ELR (cell line): ENCODE results near the gene ME1.
"Not testable (repeated sequence)": the region's sequence is repeated elsewhere in the genome, so short reads cannot be mapped to it uniquely, and the experiment has no call there.

ENCODE experiments used
- DNase-seq: peaks from one replicate; pipeline ENCODE4 v3.0.0-alpha.2; 2015; ENCODE audit warnings: low read depth

The ME1 gene

DNA sequence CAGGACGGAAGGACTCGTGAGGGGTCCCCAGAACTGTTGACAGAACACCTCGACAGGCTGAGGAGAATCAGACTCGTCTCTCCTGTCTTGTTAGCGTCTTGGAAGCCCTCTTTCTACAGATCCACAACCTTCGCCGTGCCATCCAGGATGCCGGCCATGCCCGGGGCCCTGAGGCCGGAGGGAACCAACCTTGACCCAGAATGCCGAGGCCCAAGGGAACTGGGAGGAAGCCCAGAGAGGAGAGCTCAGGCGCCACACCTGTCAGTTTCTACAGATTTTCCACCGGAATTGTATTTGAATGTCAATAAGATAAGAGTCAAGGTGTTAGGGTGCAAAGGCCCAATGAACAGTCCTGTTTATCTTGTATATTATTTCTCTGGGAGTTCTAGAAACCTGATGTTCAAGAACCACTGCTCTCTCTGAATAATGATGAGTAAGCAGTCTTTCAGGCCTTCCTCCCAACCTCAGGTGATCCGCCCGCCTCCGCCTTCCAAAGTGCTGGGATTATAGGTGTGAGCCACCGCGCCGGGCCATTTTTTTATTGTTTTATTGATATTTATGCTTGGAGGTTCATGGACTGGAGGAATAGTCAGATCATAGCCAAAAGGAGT lies 799 bp upstream of the ME1 start:
- DNase-seq: no peak

DNA sequence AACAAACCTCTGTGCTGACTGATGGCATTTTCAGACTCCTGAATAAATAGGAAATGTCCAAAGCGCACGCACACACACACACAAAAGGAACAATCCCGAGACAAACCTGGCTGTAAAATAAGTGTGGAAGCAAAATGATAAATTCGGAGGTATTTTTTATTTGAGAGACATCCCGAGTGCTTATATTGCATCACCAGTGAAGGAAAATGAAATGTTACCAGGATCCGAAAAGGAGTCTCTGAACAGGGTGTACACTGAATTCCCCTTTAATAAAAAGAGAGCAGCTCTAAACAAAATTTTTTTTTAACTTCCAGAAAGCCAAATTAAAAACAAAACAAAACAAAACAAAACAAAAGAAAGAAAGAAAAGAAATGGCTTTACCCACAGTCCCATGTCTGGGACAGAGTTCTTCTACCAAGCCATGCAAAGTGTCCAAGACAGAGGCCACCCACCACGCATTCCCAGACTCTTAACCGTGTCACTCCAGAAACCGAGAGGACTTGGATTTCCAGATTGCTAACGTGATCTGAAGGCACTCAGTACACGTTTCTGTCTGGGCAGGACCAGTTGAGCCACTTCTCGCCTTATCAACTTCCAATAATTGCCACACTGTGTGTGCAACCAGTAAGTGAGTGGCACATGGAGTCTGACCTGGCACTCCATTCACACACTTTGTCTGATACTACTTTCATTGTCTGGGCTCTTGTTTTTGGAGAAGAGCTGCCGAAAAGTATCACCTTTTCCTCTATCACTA lies 817 bp downstream of the ME1 start:
- DNase-seq: peak; percentile 61

DNA sequence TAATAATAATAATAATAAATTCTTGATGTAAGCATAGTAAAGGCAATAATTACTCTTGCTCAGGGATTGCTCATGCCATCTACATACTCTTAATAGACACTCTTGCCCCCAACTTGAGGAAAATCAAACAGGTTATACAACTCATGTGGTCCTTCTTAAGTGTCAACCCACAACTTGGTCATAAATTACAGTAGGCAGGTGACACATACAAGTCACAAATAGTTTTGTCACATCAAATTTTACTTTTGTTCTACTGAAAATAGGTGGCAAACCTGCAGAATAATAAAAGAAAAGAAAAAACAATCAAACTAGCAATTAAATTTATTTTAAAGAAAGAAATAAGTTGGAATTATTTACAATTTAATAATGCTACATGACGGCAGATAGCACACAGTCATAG lies 1.6 kb downstream of the ME1 start:
- no peak for DNase-seq

DNA sequence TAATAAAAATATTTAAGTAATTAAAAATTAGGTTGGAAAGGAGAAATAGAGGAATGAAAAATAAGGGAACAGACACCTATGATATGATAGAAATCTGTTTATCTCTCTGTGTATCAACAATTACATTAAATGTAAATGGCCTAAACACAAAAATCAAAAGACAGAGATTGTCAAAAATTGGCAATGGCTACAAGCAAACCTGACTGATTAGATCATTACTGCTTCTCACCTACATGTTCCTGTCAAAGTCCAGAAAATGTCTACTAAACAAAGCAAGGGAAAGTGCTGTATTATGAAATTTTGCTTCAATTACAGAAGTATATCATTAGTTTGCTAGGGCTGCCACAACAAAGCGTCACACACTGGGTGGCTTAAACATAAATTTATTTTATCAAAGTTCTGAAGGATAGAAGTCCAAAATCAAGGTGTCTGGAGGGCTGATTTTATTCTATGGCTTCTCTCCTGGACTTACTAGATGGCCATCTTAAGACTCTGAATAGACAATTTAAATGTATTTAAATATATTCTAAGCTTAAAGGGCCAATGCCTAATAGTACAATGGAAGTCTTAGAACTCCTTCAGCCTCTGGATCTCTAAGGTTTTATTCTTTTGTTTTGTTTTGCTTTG lies 6.3 kb downstream of the ME1 start:
- no peak for DNase-seq

DNA sequence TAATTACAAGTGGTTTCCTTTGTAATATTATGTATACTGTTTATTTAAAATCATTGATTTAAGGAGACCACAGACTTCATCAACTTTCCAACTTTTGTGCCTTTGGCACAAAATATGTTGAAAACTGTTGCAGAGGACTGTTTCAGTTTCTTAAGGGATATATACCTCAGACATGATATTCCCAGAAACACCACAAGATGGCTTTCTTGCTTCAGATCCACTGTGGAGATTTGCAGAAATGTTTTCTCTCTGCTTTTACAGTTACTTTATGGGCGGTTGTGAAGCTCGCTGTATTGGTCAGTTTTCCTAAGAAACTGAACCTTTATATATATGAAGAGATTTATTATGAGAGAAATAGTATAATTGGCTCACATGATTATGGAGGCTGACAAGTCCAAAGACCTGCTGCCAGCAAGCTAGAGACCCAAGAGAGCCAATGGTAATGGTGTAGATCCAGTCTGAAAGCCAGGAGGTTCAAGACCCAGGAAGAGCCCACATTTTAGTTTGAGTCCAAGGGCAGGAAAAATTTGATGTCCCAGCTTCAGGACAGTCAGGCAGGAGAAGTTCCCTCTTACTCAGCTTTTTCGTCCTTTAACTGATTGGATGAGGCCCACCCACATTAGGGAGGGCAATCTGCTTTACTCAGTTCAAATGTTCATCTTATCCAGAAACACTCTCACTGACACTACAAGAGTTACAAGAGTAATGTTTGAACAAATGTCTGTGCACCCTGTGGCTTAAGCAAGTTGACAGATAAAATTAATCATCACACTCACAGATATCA lies 12.8 kb downstream of the ME1 start:
- peak; percentile 71 for DNase-seq

DNA sequence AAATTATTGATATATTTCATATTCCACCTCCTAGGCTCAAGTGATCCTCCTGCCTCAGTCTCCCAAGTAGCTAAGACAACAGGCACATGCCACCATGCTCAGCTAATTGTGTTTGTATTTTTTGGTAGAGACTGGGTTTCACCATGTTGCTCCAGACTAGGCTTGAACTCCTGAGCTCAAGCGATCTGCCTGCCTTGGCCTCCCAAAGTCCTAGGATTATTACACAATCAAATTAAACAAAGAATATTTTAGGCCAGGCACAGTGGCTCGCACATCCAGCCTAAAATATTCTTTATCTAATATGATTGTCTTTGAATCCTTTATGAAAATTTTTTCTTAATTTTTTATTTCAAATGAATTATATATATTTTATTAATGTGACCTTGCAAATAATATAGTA lies 17.8 kb downstream of the ME1 start:
- DNase-seq: no peak

DNA sequence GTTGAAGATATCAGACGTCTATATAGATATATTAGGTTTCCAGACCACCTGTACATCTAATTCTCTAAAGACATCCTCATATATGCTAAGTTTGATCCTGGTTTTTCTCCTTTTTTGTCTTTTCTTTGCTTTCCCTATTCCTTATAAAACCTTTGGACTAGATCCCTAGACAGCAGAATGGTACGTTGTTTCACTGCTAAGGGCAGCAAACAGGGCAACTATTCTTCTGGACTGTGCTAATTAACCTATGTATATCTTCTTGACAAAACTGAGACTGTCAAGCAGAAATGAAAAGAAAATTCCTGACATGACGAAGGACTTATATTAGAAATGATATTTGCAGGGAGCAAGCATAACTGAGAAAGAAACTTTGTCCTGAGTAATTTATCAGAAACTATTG lies 19.1 kb downstream of the ME1 start:
- DNase-seq: no peak

DNA sequence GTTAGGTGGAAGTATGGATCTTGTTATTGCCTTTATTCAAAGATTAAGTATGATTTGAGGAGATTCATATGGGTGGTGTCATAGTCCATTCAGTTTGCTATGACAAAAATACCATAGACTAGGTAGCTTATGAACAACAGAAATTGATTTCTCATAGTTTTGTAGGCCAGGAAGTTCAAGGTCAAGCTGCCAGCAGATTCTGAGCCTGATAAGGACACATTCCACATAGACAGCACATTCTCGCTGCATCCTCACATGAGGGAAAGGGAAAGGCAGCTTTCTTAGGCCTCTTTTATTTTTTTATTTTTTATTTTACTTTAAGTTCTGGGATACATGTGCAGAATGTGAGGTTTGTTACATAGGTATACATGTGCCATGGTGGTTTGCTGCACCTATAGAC lies 27.7 kb downstream of the ME1 start:
- peak; percentile 25 for DNase-seq

DNA sequence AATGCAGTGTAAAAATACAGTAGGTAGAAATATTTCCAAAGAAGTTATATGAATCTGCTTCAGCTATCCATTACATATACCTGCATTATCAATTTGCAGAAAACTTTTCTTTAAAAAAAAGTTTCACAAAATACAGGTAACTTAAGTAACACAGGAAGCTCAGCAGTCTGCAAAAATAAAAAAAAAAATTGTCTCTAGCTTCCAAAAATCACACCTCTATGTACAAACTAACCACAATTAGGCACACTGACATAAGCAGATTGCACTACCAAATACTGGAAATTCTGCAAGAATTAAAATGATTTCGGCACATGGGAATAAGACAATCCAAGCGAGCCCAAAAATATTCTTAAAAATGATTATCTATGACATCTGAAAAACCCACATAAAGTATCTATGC lies 41.2 kb downstream of the ME1 start:
- no peak for DNase-seq

DNA sequence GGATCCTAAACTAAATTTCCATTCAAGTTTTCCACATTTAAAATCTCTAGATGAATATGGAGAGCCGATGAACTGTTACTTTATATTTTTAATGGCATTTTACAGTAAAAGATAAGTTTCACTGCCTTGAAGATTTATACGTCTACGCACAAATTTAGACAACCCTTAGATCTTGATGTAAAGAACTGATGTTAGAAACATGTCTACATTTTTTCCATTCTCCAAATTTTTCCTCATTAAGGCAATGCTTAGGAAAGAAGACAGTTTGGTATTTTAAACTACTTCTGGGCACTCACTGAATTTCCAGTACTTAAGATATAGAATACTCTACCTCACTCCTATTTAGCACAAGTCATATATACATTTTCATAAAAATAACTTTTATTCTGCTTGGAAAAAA lies 45.4 kb downstream of the ME1 start:
- no peak for DNase-seq

DNA sequence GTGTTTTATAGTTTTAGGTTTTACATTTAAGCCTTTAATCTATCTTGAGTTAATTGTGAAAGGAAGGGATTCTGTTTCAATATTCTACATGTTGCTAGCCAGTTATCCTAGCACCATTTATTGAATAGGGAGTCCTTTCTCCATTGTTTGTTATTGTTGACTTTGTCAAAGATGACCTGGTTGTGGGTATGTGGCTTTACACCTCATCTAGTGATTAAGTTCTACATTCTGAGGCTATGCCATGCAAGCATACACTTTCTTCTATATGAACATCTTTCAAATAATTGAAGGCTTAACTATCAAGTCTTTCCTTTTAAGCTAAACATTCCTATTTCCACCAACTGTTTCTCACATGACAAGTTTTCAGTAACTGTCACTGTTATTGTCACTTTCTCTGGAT lies 46.1 kb downstream of the ME1 start:
- no peak for DNase-seq

DNA sequence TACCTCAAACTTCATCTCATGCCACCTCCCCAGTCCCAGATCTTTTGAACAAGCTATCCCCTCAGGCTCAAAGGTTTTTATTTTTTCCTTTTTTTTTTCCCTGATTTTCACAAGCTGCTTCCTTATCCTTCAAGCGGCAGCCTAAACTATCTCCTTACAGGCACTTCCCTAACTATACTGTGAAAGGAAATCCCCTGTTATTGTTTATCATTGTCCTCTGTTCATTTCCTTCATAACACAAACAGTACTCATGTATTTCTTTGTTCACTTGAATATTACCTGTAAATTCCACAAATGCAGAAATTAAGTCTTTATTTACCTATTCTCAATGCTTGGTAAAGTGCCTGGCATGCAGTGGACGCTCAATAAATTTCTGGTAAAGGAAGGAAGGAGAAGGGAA lies 48.9 kb downstream of the ME1 start:
- DNase-seq: no peak

DNA sequence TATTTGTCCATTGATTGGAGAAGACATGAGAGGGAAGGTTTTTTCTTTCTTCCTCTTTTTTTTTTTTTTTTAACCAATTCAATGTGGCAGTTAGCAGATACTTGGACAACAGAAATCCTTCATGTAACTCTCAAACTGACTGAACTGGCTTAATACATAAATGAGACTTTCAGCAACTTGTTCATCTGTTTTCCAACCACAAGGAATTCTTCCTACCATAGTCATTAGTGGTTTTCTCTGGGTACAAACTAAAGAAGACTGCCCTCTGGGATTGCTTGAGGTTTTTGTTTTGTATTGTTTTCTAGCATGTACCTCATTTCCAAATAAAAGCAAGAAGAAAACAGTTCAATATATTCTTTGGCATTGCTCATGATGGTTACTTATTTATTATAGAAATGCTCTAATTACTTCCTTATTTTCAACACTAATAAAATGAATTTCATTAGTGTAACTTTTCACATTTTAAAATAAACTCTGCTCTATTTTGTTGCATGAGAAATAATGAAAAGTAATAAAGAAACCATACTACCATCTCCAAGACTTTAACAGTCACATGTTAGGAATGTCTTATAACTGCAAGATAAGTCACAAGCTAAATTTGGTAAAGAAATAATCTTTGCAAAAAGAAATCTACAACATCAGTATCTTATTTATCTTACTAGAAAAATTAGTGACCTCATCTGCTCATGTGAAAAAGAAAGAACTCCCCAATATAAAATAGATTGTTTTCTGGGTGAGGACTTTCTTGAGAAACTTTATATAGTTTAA lies 52.0 kb downstream of the ME1 start:
- peak; percentile 74 for DNase-seq

DNA sequence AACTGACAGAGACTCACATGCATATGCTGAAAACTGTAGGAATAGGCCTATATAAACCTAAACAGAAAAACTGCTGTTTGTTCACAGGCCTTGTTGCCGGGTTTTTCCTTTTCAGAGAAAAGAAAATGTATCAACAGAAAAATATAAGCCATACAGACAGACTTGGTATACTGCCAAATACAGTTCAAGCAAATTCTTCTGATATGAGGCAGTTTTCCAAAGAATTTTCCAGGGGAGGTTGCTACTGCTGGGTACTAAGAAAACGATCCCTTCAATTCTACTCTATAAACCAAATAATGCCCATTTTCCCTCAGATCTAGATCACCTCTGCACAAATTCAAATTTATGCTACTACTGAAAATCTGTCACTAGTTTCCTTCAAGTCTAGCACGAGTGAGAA lies 59.4 kb downstream of the ME1 start:
- peak; percentile 19 for DNase-seq

DNA sequence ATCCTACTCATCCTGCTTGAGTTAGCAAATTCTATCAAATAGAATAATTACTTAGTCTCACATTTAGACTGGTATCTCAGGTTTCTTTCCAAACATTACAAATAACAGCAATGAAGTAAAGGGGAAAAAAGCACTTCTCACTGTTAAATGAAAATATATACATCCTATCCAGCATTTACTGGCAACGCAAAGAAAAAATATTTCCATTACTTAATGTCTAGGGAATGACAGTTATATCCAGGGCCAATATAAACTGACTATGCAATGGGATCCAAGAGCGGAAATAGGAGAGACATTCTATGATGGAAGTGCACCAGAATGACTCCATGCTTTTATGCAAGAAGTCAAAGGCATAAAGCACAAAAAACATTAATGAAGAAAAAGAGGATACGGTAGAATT lies 60.3 kb downstream of the ME1 start:
- no peak for DNase-seq

DNA sequence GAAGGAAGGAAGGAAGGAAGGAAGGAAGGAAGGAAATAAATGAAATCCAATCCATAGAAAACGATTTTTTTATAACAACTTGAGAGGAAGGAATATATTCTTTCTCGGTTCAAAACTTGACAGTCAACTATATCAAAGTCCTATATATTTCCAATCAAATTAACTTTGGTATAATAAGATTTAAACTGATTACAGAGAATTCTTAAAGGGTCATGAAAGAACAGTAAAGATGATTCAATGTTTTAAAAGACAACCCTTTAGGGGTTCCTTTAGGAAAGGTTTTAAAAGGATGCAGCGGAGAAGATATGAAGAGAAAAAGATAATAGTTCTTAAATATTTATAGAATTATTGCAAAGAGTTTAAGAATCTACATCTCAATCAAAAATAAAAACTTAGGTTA lies 61.2 kb downstream of the ME1 start:
- no peak for DNase-seq

DNA sequence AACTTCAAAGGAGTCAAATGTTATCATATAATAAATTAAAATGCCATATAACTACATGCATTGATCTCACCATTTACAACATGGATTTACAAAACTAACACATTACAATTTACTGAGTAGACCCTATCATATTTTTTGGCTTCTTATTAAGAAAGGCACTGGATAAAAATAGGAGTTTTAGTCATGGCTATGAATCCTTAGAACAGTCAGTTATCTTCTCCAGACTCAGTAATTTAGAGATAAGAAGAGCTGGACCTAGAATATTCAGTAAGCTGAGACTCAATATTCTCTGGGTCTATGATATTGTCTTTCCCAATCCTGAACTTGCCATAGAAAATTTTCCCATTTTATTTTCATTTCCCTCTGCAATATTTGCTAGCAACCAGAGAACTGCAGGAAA lies 62.3 kb downstream of the ME1 start:
- DNase-seq: no peak

DNA sequence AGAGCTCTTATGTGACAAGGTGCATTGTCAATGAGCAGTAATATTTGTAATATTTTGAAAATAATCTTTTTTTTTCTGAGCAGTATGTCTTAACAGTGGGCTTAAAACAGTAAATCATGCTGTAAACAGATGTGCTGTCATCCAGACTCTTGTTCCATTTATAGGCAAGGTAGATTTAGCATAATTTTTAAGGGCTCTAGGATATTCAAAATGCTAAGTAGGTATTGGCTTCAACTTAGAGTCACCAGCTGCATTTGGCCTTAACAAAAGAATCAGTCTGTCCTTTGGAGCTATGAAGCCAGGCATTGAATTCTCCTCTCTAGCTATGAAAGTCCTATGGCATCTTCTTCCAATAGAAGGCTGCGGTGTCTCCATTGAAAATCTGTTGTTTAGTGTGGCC lies 63.7 kb downstream of the ME1 start:
- no peak for DNase-seq

DNA sequence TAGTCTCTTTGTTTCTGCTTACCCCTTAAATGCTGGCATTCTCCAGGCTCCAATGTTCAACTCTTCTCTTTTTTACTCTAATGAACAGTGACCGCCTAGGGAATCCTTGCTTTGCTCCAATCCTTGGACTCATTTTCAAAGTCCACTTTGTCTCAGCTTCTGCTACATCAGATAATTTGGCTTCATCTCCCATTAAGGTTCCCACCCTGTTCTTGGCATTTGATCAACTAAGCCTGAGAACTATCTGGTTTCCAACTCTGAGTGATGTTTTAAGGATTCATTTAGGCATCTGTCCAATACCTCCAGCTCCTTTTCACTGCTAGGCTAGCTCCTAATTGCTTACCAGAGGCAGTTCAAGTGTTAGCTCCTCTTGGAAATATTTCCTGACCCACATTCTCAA lies 64.9 kb downstream of the ME1 start:
- no peak for DNase-seq

DNA sequence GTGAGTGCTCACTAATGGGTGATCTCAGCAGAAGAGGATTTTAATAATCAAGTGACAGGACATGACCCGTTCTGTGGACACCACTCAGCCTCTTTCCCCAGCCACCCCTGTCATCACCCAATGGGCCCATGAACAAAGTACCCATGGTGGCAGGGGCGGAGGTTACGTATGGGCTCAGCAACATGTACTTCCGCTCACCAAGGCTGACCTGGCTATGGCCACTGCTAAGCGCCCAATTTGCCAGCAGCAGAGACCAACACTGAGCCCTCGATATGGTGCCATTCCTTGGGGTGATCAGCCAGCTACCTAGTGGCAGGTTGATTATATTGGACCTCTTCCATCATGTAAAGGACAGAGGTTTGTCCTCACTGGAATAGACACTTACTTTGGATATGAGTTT lies 68.5 kb downstream of the ME1 start:
- not testable (repeated sequence) for DNase-seq

DNA sequence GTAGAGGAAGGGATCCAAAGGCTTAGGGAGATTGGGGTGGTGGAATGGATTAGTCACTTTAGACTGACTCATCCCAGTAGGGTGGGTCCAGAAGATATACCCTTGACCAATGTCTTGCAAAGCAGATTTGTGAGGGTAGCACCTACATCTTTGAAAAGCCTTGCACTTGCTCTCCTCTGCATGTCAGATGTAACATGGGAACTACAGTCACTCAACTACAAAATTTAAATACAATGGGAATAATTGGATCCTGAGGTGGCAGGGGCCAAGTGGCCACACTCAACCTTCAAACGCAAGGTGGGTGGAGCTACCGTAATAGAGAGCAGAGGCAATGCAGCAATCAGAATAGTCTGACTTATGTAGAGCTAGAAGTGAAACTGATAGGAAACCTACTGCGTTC lies 71.2 kb downstream of the ME1 start:
- peak; percentile 12 for DNase-seq

DNA sequence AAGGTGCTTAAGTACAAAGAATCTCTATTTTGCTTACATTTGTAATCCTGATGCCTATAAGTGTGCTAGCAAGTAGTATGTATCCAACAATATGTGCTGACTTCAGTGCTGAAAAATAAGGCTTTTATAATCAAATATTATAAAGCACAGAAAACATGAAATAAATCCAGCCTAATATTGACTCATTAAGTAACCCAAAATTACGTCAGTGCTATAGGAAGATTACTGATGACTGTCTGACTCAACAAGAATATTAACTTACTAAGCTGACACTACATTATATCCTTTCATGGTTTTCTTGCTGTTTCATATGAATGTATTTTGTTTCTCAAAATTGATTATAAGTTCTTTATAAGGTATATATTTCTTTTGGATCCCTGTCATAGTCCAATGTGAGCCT lies 76.1 kb downstream of the ME1 start:
- no peak for DNase-seq
